D721Med (cell line): ENCODE measurements around the gene CEACAM4.
"Not testable (repeated sequence)": the region's sequence is repeated elsewhere in the genome, so short reads cannot be mapped to it uniquely, and the experiment has no call there.

Experiments
- DNase-seq: peaks from one replicate; pipeline ENCODE4 v3.0.0; 2011; ENCODE audit warnings: low spot score; ENCODE audit not compliant: insufficient read length
- FAIRE-seq: peaks from 2 replicates; lab custom pipeline; 2011; peaks lifted over from hg19 to GRCh38; lab: Jason Lieb, UNC
- CTCF ChIP-seq: IDR thresholded peaks from 2 replicates; pipeline ENCODE4 v1.5.1; 2012; ENCODE audit warnings: mild to moderate bottlenecking, control low read depth; ENCODE audit not compliant: insufficient read depth; ENCODE audit errors: missing control alignments

The CEACAM4 gene

GRCh38 chr19:41626877-41627276 lies at the start of gene CEACAM4:
Gene CEACAM4 (minus strand): TSS chr19:41627074. CDS start chr19:41626963, 111 bp downstream.
- no peak for TF ChIP-seq CTCF
- DNase-seq (no peak), FAIRE-seq (no peak)

- FAIRE-seq (no peak), DNase-seq (no peak)
- no peak for TF ChIP-seq CTCF
Observed at GRCh38 chr19:41671486-41671885, 44.6 kb upstream of the CEACAM4 start.

GRCh38 chr19:41670755-41671154 lies 43.9 kb upstream of the CEACAM4 start:
- FAIRE-seq (no peak), DNase-seq (no peak)
- no peak for TF ChIP-seq CTCF

GRCh38 chr19:41668315-41668714 lies 41.4 kb upstream of the CEACAM4 start:
- no peak for TF ChIP-seq CTCF
- FAIRE-seq (no peak), DNase-seq (no peak)

- TF ChIP-seq CTCF = no peak
- FAIRE-seq (no peak), DNase-seq (no peak)
Observed at GRCh38 chr19:41666075-41666474, 39.2 kb upstream of the CEACAM4 start.

- TF ChIP-seq CTCF = no peak
- DNase-seq (no peak), FAIRE-seq (no peak)
Observed at GRCh38 chr19:41657157-41657556, 30.3 kb upstream of the CEACAM4 start.

- not testable (repeated sequence) for FAIRE-seq, DNase-seq
Observed at GRCh38 chr19:41656756-41657155, 29.9 kb upstream of the CEACAM4 start.

GRCh38 chr19:41652250-41652649 lies 25.4 kb upstream of the CEACAM4 start:
- FAIRE-seq (no peak), DNase-seq (no peak)
- TF ChIP-seq CTCF = no peak
